ENCODE measurements around the gene ERG28.
A peak's percentile ranks its signal among the peaks of the same experiment; 100 is the strongest.

The ERG28 gene

GRCh38 chr14:75657331-75657730 lies 3.3 kb downstream of the ERG28 start:
- DNase-seq: no peak

- no peak for DNase-seq
Measured at GRCh38 chr14:75655235-75655634, 5.4 kb downstream of the ERG28 start.

GRCh38 chr14:75654127-75654732 lies 6.4 kb downstream of the ERG28 start:
- DNase-seq: peak; percentile 19

GRCh38 chr14:75653563-75653962 lies 7.1 kb downstream of the ERG28 start:
- DNase-seq: no peak

- DNase-seq: no peak
Measured at GRCh38 chr14:75650253-75651058, 10.2 kb downstream of the ERG28 start.

GRCh38 chr14:75649773-75650172 lies 10.9 kb downstream of the ERG28 start:
- DNase-seq: no peak

- no peak for DNase-seq
Measured at GRCh38 chr14:75649337-75649736, 11.3 kb downstream of the ERG28 start.

- no peak for DNase-seq
Measured at GRCh38 chr14:75648066-75648838, 12.4 kb downstream of the ERG28 start.

GRCh38 chr14:75647640-75648039 lies 13.0 kb downstream of the ERG28 start:
- no peak for DNase-seq

- DNase-seq: no peak
Measured at GRCh38 chr14:75646762-75647161, 13.9 kb downstream of the ERG28 start.

- no peak for DNase-seq
Measured at GRCh38 chr14:75645056-75645455, 15.6 kb downstream of the ERG28 start.

GRCh38 chr14:75643985-75644384 lies 16.7 kb downstream of the ERG28 start:
- no peak for DNase-seq

- no peak for DNase-seq
Measured at GRCh38 chr14:75640876-75641275, 19.8 kb downstream of the ERG28 start.

GRCh38 chr14:75636100-75636692 lies 24.5 kb downstream of the ERG28 start:
- no peak for DNase-seq

GRCh38 chr14:75634848-75635247 lies 25.8 kb downstream of the ERG28 start:
- no peak for DNase-seq

- no peak for DNase-seq
Measured at GRCh38 chr14:75631453-75631831, 29.2 kb downstream of the ERG28 start.

GRCh38 chr14:75630695-75631452 lies 29.8 kb downstream of the ERG28 start:
- DNase-seq: peak; percentile 27

- no peak for DNase-seq
Measured at GRCh38 chr14:75628816-75629215, 31.9 kb downstream of the ERG28 start.

GRCh38 chr14:75627406-75627805 lies 33.3 kb downstream of the ERG28 start:
- DNase-seq: no peak

GRCh38 chr14:75626863-75627262 lies 33.8 kb downstream of the ERG28 start:
- DNase-seq: no peak

GRCh38 chr14:75626396-75626795 lies 34.3 kb downstream of the ERG28 start:
- DNase-seq: no peak

- no peak for DNase-seq
Measured at GRCh38 chr14:75625034-75625433, 35.6 kb downstream of the ERG28 start.

GRCh38 chr14:75619548-75619947 lies 41.1 kb downstream of the ERG28 start:
- DNase-seq: no peak
